ENCODE measurements around the gene SEMA4B.

DNA sequence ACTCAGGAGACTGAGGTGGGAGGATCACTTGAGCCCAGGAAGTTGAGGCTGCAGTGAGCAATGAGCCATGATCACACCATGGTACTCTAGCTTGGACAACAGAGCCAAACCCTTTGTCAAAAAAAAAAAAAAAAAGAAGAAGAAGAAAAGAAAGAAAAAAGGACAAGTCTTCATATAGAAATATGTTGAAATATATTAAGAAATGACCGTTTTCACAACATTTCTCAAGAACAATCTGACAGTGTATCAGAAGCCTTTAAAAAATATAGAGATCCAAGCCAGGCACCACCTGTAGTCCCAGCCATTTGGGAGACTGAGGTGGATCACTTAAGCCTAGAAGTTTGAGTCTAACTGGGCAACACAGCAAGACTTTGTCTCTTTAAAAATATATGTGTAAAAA, 29.5 kb upstream of the SEMA4B start:
- TF ChIP-seq, protein P1, sequence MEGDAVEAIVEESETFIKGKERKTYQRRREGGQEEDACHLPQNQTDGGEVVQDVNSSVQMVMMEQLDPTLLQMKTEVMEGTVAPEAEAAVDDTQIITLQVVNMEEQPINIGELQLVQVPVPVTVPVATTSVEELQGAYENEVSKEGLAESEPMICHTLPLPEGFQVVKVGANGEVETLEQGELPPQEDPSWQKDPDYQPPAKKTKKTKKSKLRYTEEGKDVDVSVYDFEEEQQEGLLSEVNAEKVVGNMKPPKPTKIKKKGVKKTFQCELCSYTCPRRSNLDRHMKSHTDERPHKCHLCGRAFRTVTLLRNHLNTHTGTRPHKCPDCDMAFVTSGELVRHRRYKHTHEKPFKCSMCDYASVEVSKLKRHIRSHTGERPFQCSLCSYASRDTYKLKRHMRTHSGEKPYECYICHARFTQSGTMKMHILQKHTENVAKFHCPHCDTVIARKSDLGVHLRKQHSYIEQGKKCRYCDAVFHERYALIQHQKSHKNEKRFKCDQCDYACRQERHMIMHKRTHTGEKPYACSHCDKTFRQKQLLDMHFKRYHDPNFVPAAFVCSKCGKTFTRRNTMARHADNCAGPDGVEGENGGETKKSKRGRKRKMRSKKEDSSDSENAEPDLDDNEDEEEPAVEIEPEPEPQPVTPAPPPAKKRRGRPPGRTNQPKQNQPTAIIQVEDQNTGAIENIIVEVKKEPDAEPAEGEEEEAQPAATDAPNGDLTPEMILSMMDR (IDR thresholded peaks at IDR 0.05; ENCODE audit: low read depth, low read length, poor library complexity, severe bottlenecking): no peak
- TF ChIP-seq EZH2phosphoT487 (IDR thresholded peaks at IDR 0.05; ENCODE audit: borderline replicate concordance, low read length): no peak
